GM12875 (cell line): ENCODE results near the gene SERPINB8.

Experiments used
- H3K4me3 ChIP-seq: one replicate; pipeline ENCODE4 v1.5.1; 2011; ENCODE audit warnings: low read depth, low read length, control low read depth
- CTCF ChIP-seq: IDR thresholded peaks from 2 replicates; pipeline ENCODE4 v1.5.1; 2011; ENCODE audit warnings: low read depth, mild to moderate bottlenecking, control low read depth, inconsistent platforms, low read length, moderate library complexity, borderline replicate concordance; ENCODE audit not compliant: insufficient read depth

SERPINB8 gene

GRCh38 chr18:63956755-63957154 is 13.1 kb upstream of the SERPINB8 start:
- no peak overlapping the region for H3K4me3 ChIP-seq
- TF ChIP-seq CTCF, result no peak

- H3K4me3 ChIP-seq, result no peak overlapping the region
- TF ChIP-seq CTCF, result no peak
These were observed 9.0 kb upstream of the SERPINB8 start for GRCh38 chr18:63960891-63961290.

- no peak for TF ChIP-seq CTCF
These were observed 8.4 kb upstream of the SERPINB8 start for GRCh38 chr18:63961435-63961980.

GRCh38 chr18:63962137-63962536 is 7.7 kb upstream of the SERPINB8 start:
- no peak for TF ChIP-seq CTCF
- no peak overlapping the region for H3K4me3 ChIP-seq

More at GRCh38 chr18:63961435-63961980, 8.4 kb upstream of the SERPINB8 start:
- no peak overlapping the region for H3K4me3 ChIP-seq

- no peak overlapping the region for H3K4me3 ChIP-seq
- TF ChIP-seq CTCF, result peak; percentile 75
These were observed 6.1 kb upstream of the SERPINB8 start for GRCh38 chr18:63963615-63964256.

GRCh38 chr18:63964908-63965307 is 5.0 kb upstream of the SERPINB8 start:
- no peak for TF ChIP-seq CTCF
- H3K4me3 ChIP-seq, result no peak overlapping the region

- no peak overlapping the region for H3K4me3 ChIP-seq
- no peak for TF ChIP-seq CTCF
These were observed 4.1 kb upstream of the SERPINB8 start for GRCh38 chr18:63965716-63966330.
